IMR-90 (cell line): ENCODE measurements around the gene HDAC5. TPM values are rescaled to one million over a fixed set of nuclear protein-coding genes. Genes with fewer than 3 reads are reported as not detected.
"Not testable (repeated sequence)": the region's sequence is repeated elsewhere in the genome, so short reads cannot be mapped to it uniquely, and the experiment has no call there.

Experiments
- ATAC-seq: fragments of 200-7000 bp; cut with Tn5 transposase; 2 replicates; pipeline ENCODE4 v1.9.1; 2020; ENCODE audit warnings: low read depth, mild to moderate bottlenecking, moderate library complexity
- BruUV-seq: library from RNA; stranded (reverse); fragments of 400-500 nt; replicated peaks from 2 replicates; lab custom pipeline; 2021; lab: Mats Ljungman, UMichigan
- CTCF ChIA-PET: fragments of 300-600 bp; formaldehyde crosslinking; extraction: SDS; loops from one replicate; lab custom pipeline; 2021; ENCODE audit warnings: antibody characterized with exemption; lab: Yijun Ruan, JAX
- POLR2A ChIA-PET: fragments of 300-600 bp; sonication (Branson Sonifier 250); formaldehyde crosslinking; loops from one replicate; lab custom pipeline; 2022; ENCODE audit warnings: antibody characterized with exemption; ENCODE audit not compliant: unreplicated experiment; lab: Charles Lee
- DNase-seq: peaks from one replicate; pipeline ENCODE4 v3.0.0; 2013
- H2AFZ ChIP-seq: replicated peaks from 2 replicates; pipeline ENCODE3; 2013; ENCODE audit warnings: low read length, mild to moderate bottlenecking; ENCODE audit not compliant: poor library complexity
- H2AK5ac ChIP-seq: 2 replicates; pipeline ENCODE4 v1.6.1; 2013; ENCODE audit warnings: low read depth, low read length, inconsistent platforms
- H2AK9ac ChIP-seq: replicated peaks from 2 replicates; pipeline ENCODE3; 2013; ENCODE audit warnings: mild to moderate bottlenecking, low read depth, low read length, moderate library complexity; ENCODE audit not compliant: poor library complexity
- H2BK120ac ChIP-seq: 2 replicates; pipeline ENCODE4 v1.6.1; 2013; ENCODE audit warnings: low read depth, low read length, inconsistent platforms
- H2BK15ac ChIP-seq: 3 replicates; pipeline ENCODE4 v1.6.1; 2013; ENCODE audit warnings: low read depth, low read length, inconsistent platforms
- H2BK20ac ChIP-seq: 2 replicates; pipeline ENCODE4 v1.6.1; 2013; ENCODE audit warnings: low read depth, mild to moderate bottlenecking, inconsistent platforms, low read length, moderate library complexity
- H2BK5ac ChIP-seq: 2 replicates; pipeline ENCODE4 v1.6.1; 2013; ENCODE audit warnings: mild to moderate bottlenecking, low read depth, low read length, inconsistent platforms; ENCODE audit not compliant: poor library complexity, severe bottlenecking
- H3K14ac ChIP-seq: replicated peaks from 2 replicates; pipeline ENCODE4 v1.6.1; 2013; ENCODE audit warnings: low read depth, low read length, inconsistent platforms
- H3K18ac ChIP-seq: 2 replicates; pipeline ENCODE4 v1.6.1; 2013; ENCODE audit warnings: low read depth, low read length, control low read depth
- H3K23ac ChIP-seq: 2 replicates; pipeline ENCODE4 v1.6.1; 2013; ENCODE audit warnings: low read depth, low read length, inconsistent platforms
- H3K27ac ChIP-seq: 2 replicates; pipeline ENCODE4 v1.5.1; 2013; ENCODE audit warnings: mild to moderate bottlenecking, control low read depth, low read length; ENCODE audit not compliant: insufficient read depth
- H3K27me3 ChIP-seq: 2 replicates; pipeline ENCODE4 v1.6.1; 2013; ENCODE audit warnings: low read length; ENCODE audit not compliant: control insufficient read depth, insufficient read depth
- H3K36me3 ChIP-seq: 2 replicates; pipeline ENCODE4 v1.6.1; 2013; ENCODE audit warnings: low read length, mixed read lengths; ENCODE audit not compliant: control insufficient read depth, insufficient read depth
- H3K4ac ChIP-seq: 2 replicates; pipeline ENCODE4 v1.6.1; 2013; ENCODE audit warnings: low read depth, low read length, inconsistent platforms
- H3K4me1 ChIP-seq: 2 replicates; pipeline ENCODE4 v1.6.1; 2013; ENCODE audit warnings: low read length, mixed read lengths; ENCODE audit not compliant: control insufficient read depth, insufficient read depth
- H3K4me2 ChIP-seq: 2 replicates; pipeline ENCODE4 v1.6.1; 2013; ENCODE audit warnings: low read depth, mild to moderate bottlenecking, control low read depth, low read length, moderate library complexity
- H3K4me3 ChIP-seq: 2 replicates; pipeline ENCODE4 v1.5.1; 2013; ENCODE audit warnings: low read depth, mild to moderate bottlenecking, control low read depth, low read length, moderate library complexity; ENCODE audit not compliant: insufficient read depth
- H3K56ac ChIP-seq: 2 replicates; pipeline ENCODE4 v1.6.1; 2013; ENCODE audit warnings: low read length, inconsistent platforms; ENCODE audit not compliant: insufficient read depth; ENCODE audit errors: extremely low read depth
- H3K79me1 ChIP-seq, 2 experiments: 2 replicates each; pipeline ENCODE4 v1.6.1; 2013; ENCODE audit warnings: low read length in 2 of 2, inconsistent platforms in 1 of 2, low read depth in 1 of 2
- H3K9ac ChIP-seq: 2 replicates; pipeline ENCODE4 v1.6.1; 2013; ENCODE audit warnings: low read depth, low read length, control low read depth
- H3K9me1 ChIP-seq: 2 replicates; pipeline ENCODE4 v1.6.1; 2013; ENCODE audit warnings: low read length, inconsistent platforms; ENCODE audit not compliant: insufficient read depth
- H3K9me3 ChIP-seq: 2 replicates; pipeline ENCODE4 v1.6.1; 2013; ENCODE audit warnings: low read length; ENCODE audit not compliant: control insufficient read depth, insufficient read depth
- H4K20me1 ChIP-seq: 2 replicates; pipeline ENCODE4 v1.6.1; 2013; ENCODE audit warnings: low read length, inconsistent platforms; ENCODE audit not compliant: insufficient read depth
- H4K5ac ChIP-seq: 2 replicates; pipeline ENCODE4 v1.6.1; 2013; ENCODE audit warnings: mild to moderate bottlenecking, low read depth, low read length, control low read depth
- H4K8ac ChIP-seq, 2 experiments: 2 replicates each; pipeline ENCODE4 v1.6.1; 2013; ENCODE audit warnings: low read depth in 2 of 2, low read length in 2 of 2, control low read depth in 1 of 2, inconsistent platforms in 1 of 2
- H4K91ac ChIP-seq: 2 replicates; pipeline ENCODE4 v1.6.1; 2013; ENCODE audit warnings: low read depth, low read length, inconsistent platforms; ENCODE audit not compliant: insufficient read depth
- WGBS, 2 experiments: methylation state at CpG; one replicate each; pipeline versions ENCODE4 v1.1.5 to v1.1.7; 2013; ENCODE audit warnings: missing lambda C conversion rate in 2 of 2; ENCODE audit not compliant: insufficient read length in 1 of 2; ENCODE audit errors: extremely low coverage in 2 of 2; 5-methylcytosine and 5-hydroxymethylcytosine counted together
- dilution Hi-C: fragments of 300-500 bp; cut with HindIII; formaldehyde crosslinking; loops from one replicate; pipeline ENCODE4 v1.14.3; 2018; ENCODE audit warnings: low sequenced_read_pairs; ENCODE audit not compliant: unreplicated experiment
- in situ Hi-C: fragments of 300-500 bp; cut with MboI; formaldehyde crosslinking; loops from 3 replicates; pipeline ENCODE4 v1.14.3; 2019; ENCODE audit warnings: low sequenced_read_pairs, inconsistent platforms, mixed read lengths
- intact Hi-C: fragments of 100-400 bp; cut with micrococcal nuclease; formaldehyde crosslinking; loops from 2 replicates; pipeline ENCODE4 v1.10.0; 2022
- polyA plus RNA-seq, 3 experiments: library from polyadenylated mRNA; depleted of rRNA; stranded (reverse); fragments of >200 nt; gene quantifications; 2 replicates each; pipeline ENCODE4 v1.2.3, GENCODE V29; 2012; ENCODE audit warnings: low replicate concordance in 1 of 3
- total RNA-seq: library from RNA; depleted of rRNA; stranded (reverse); fragments of >200 nt; gene quantifications from 2 replicates; pipeline ENCODE4 v1.2.3, GENCODE V29; 2012

HDAC5 gene
- total and polyA plus RNA-seq, 2 of the 4 experiments (the other 2 are of a cell fraction): 47.0 to 61.3 TPM

- POLR2A ChIA-PET, H2BK15ac ChIP-seq, H3K56ac ChIP-seq, H3K23ac ChIP-seq, BruUV-seq, H3K4me1 ChIP-seq, H3K14ac ChIP-seq, H3K4me3 ChIP-seq, CTCF ChIA-PET, H2BK20ac ChIP-seq, DNase-seq, H4K8ac ChIP-seq, H2AK5ac ChIP-seq, H3K27me3 ChIP-seq, H3K9me3 ChIP-seq, H3K27ac ChIP-seq, H3K9ac ChIP-seq, H2AFZ ChIP-seq, H3K4ac ChIP-seq, H4K91ac ChIP-seq, dilution Hi-C loops, H3K18ac ChIP-seq, in situ Hi-C loops, H4K5ac ChIP-seq, ATAC-seq, H3K9me1 ChIP-seq, H2BK120ac ChIP-seq, H3K4me2 ChIP-seq, H2AK9ac ChIP-seq, H2BK5ac ChIP-seq: not testable (repeated sequence)
- H4K20me1 ChIP-seq: peaks cover 64% of the 10 kb centered on the region
- 100% methylated on average over 3 of the region's 7 CpGs; no CpG with 5 or more reads in 1 of the 2 experiments for WGBS, 2 experiments
- peaks cover 32% of the 10 kb centered on the region for H3K36me3 ChIP-seq
- H3K79me1 ChIP-seq: peaks cover 20 to 65% of the 10 kb centered on the region in 2 experiments
- intact Hi-C loops: loop anchor here (10.0 kb wide), 1 partner anchor 118 kb away; no protein-coding TSS in a partner anchor
Observed at GRCh38 chr17:44046893-44047292, 76.5 kb downstream of the HDAC5 start.
